GM10248 (cell line): Measurements from ENCODE around the gene SLC39A9.

Experiments used
- CTCF ChIA-PET: fragments of 300-600 bp; sonication (Branson Sonifier 250); formaldehyde crosslinking; extraction: SDS; loops from one replicate; lab custom pipeline; 2021; ENCODE audit warnings: antibody characterized with exemption; lab: Yijun Ruan, JAX
- POLR2A ChIA-PET: fragments of 350-650 bp; sonication (Branson Sonifier 250); formaldehyde crosslinking; extraction: SDS; loops from one replicate; lab custom pipeline; 2020; ENCODE audit warnings: antibody characterized with exemption; lab: Yijun Ruan, JAX
- DNase-seq: peaks from one replicate; pipeline ENCODE4 v3.0.0; 2012; ENCODE audit errors: extremely low spot score
- CTCF ChIP-seq: IDR thresholded peaks from 2 replicates; pipeline ENCODE4 v1.5.1; 2012; ENCODE audit warnings: mild to moderate bottlenecking, low read depth; ENCODE audit errors: extremely low read depth, missing control alignments, control extremely low read depth

SLC39A9 gene

GRCh38 chr14:69499436-69499835 is 100.9 kb downstream of the SLC39A9 start:
- no peak for TF ChIP-seq CTCF
- ChIA-PET POLR2A (no interaction called here), CTCF (interaction anchor here (3.9 kb wide), 1 partner anchor 12 kb away, joined by 17 read pairs; no protein-coding TSS in a partner anchor)
- no peak for DNase-seq

GRCh38 chr14:69500096-69500495 is 101.6 kb downstream of the SLC39A9 start:
- ChIA-PET CTCF (interaction anchor here (1.4 to 3.9 kb wide), 3 partner anchors 8 to 29 kb away, joined by 3 to 17 read pairs (median 7); no protein-coding TSS in a partner anchor), POLR2A (no interaction called here)
- no peak for DNase-seq
- TF ChIP-seq CTCF = no peak

- ChIA-PET CTCF (interaction anchor here (1.4 to 3.9 kb wide), 3 partner anchors 8 to 30 kb away, joined by 3 to 17 read pairs (median 7); no protein-coding TSS in a partner anchor), POLR2A (no interaction called here)
- no peak for DNase-seq
- no peak for TF ChIP-seq CTCF
These were observed 102.2 kb downstream of the SLC39A9 start for GRCh38 chr14:69500736-69501135.

GRCh38 chr14:69501423-69501838 is 102.9 kb downstream of the SLC39A9 start:
- POLR2A ChIA-PET = no interaction called here
- no peak for DNase-seq
- CTCF ChIA-PET = interaction anchor here (3.1 to 3.9 kb wide), 2 partner anchors 9 to 14 kb away, joined by 7 to 17 read pairs; no protein-coding TSS in a partner anchor
- no peak for TF ChIP-seq CTCF

GRCh38 chr14:69504775-69505174 is 106.3 kb downstream of the SLC39A9 start:
- POLR2A ChIA-PET = no interaction called here
- DNase-seq = no peak
- TF ChIP-seq CTCF = no peak
- CTCF ChIA-PET = interaction anchor here (0.9 kb wide), 1 partner anchor 9 kb away, joined by 3 read pairs; no protein-coding TSS in a partner anchor

- TF ChIP-seq CTCF = no peak
- no peak for DNase-seq
- CTCF ChIA-PET = interaction anchor here (0.9 to 1.1 kb wide), 3 partner anchors 8 to 13 kb away, joined by 3 read pairs; no protein-coding TSS in a partner anchor
- POLR2A ChIA-PET = no interaction called here
These were observed 107.1 kb downstream of the SLC39A9 start for GRCh38 chr14:69505338-69506240.
